B cell (primary cell): ENCODE results near the gene ADRM1. TPM values are rescaled to one million over a fixed set of nuclear protein-coding genes. Genes with fewer than 3 reads are reported as not detected.

Source experiments
- ATAC-seq: fragments of 200-7000 bp; cut with Tn5 transposase; one replicate; pipeline ENCODE4 v1.10.0; 2021; ENCODE audit warnings: low read depth, mild to moderate bottlenecking, moderate number of reproducible peaks, moderate library complexity
- CTCF ChIA-PET: fragments of 350-600 bp; sonication (Branson Sonifier 250); formaldehyde crosslinking; loops from one replicate; lab custom pipeline; 2021; ENCODE audit warnings: antibody characterized with exemption, inconsistent platforms; lab: Charles Lee
- POLR2A ChIA-PET: fragments of 350-600 bp; sonication (Branson Sonifier 250); formaldehyde crosslinking; loops from one replicate; lab custom pipeline; 2021; ENCODE audit warnings: antibody characterized with exemption; lab: Charles Lee
- DNase-seq: peaks from one replicate; pipeline ENCODE4 v3.0.0; 2013
- H2AFZ ChIP-seq: 2 replicates; pipeline ENCODE4 v1.6.1; 2012; ENCODE audit warnings: mild to moderate bottlenecking, low read depth, low read length; ENCODE audit not compliant: insufficient read depth, poor library complexity, severe bottlenecking
- H3K27ac ChIP-seq, 2 donors: 1 replicate in 1 of 2; 2 replicates in 1 of 2; pipeline ENCODE4 v1.5.1; 2012 to 2013; ENCODE audit warnings: low read length in 2 of 2, mild to moderate bottlenecking in 2 of 2, moderate library complexity in 1 of 2
- H3K27me3 ChIP-seq, 4 experiments: fragments of 200-600 bp in 1 of 4; sonication (generic) in 1 of 4; replicated peaks in 1 of 4; 1 replicate in 2 of 4; 2 replicates in 2 of 4; pipeline versions ENCODE4 v1.6.1 to v1.7.0; 2013 to 2016; ENCODE audit warnings: low read length in 3 of 4, mild to moderate bottlenecking in 2 of 4, mixed read lengths in 1 of 4, moderate library complexity in 1 of 4; ENCODE audit not compliant: insufficient read depth in 4 of 4, control insufficient read depth in 3 of 4; ENCODE audit errors: control extremely low read depth in 1 of 4
- H3K36me3 ChIP-seq, 2 experiments: replicated peaks in 1 of 2; 1 replicate in 1 of 2; 2 replicates in 1 of 2; pipeline versions ENCODE4 v1.6.1 to v1.7.1; 2013; ENCODE audit warnings: low read length in 1 of 2; ENCODE audit not compliant: insufficient read depth in 2 of 2, control insufficient read depth in 1 of 2; ENCODE audit errors: control extremely low read depth in 1 of 2, extremely low read depth in 1 of 2
- H3K4me1 ChIP-seq, 2 donors: fragments of 200-600 bp in 1 of 2; sonication (generic) in 1 of 2; 1 replicate in 1 of 2; 2 replicates in 1 of 2; pipeline versions ENCODE4 v1.5.1 to v1.6.1; 2013 to 2017; ENCODE audit warnings: low read length in 2 of 2; ENCODE audit not compliant: control insufficient read depth in 2 of 2, insufficient read depth in 2 of 2
- H3K4me2 ChIP-seq: replicated peaks from 2 replicates; pipeline ENCODE3; 2012; ENCODE audit warnings: mild to moderate bottlenecking, low read depth, low read length; ENCODE audit not compliant: poor library complexity, severe bottlenecking
- H3K4me3 ChIP-seq, 5 experiments: fragments of 200-600 bp in 1 of 5; sonication (generic) in 1 of 5; 1 replicate in 3 of 5; 2 replicates in 2 of 5; pipeline versions ENCODE4 v1.5.1 to v1.7.0; 2011 to 2016; ENCODE audit warnings: low read length in 4 of 5, mild to moderate bottlenecking in 4 of 5, low read depth in 2 of 5, control low read depth in 1 of 5, moderate library complexity in 1 of 5; ENCODE audit not compliant: insufficient read depth in 1 of 5; ENCODE audit errors: control extremely low read depth in 1 of 5, extremely low read depth in 1 of 5
- H3K79me2 ChIP-seq: fragments of 200-600 bp; sonication (generic); one replicate; pipeline ENCODE4 v1.6.0; 2016; ENCODE audit warnings: low read length; ENCODE audit not compliant: control insufficient read depth, insufficient read depth
- H3K9ac ChIP-seq: fragments of 200-600 bp; sonication (generic); 2 replicates; pipeline ENCODE4 v1.6.1; 2017; ENCODE audit warnings: mild to moderate bottlenecking, low read length, moderate library complexity
- H3K9me3 ChIP-seq, 3 donors: one replicate each; pipeline versions ENCODE4 v1.6.1 to v1.7.1; 2013; ENCODE audit warnings: low read length in 2 of 3; ENCODE audit not compliant: control insufficient read depth in 2 of 3, insufficient read depth in 1 of 3; ENCODE audit errors: control extremely low read depth in 1 of 3
- H4K20me1 ChIP-seq: 2 replicates; pipeline ENCODE4 v1.6.0; 2012; ENCODE audit warnings: mild to moderate bottlenecking, low read length; ENCODE audit not compliant: insufficient read depth, control insufficient read depth, poor library complexity, severe bottlenecking
- H3K27ac Mint-ChIP-seq: one replicate; pipeline ENCODE4 v1.8.0; 2021; ENCODE audit warnings: mixed read lengths
- H3K27me3 Mint-ChIP-seq: one replicate; pipeline ENCODE4 v1.8.0; 2021; ENCODE audit warnings: mixed read lengths
- H3K4me1 Mint-ChIP-seq: one replicate; pipeline ENCODE4 v1.8.0; 2021; ENCODE audit warnings: mixed read lengths
- H3K4me3 Mint-ChIP-seq: one replicate; pipeline ENCODE4 v1.8.0; 2021; ENCODE audit warnings: mixed read lengths
- H3K9me3 Mint-ChIP-seq: one replicate; pipeline ENCODE4 v1.8.0; 2022; ENCODE audit warnings: mixed read lengths; ENCODE audit not compliant: insufficient read depth
- CTCF ChIP-seq: fragments of 200-600 bp; IDR thresholded peaks from one replicate; pipeline ENCODE4 v1.8.0; 2022; ENCODE audit warnings: antibody characterized with exemption, mild to moderate bottlenecking
- EZH2 ChIP-seq: IDR thresholded peaks from 2 replicates; pipeline ENCODE4 v1.6.1; 2012; ENCODE audit warnings: borderline replicate concordance, low read depth, mild to moderate bottlenecking, moderate library complexity, low read length; ENCODE audit not compliant: insufficient read depth, poor library complexity, severe bottlenecking
- WGBS: methylation state at CpG from one replicate; pipeline ENCODE4 v1.1.5; 2013; ENCODE audit warnings: missing lambda C conversion rate; ENCODE audit not compliant: insufficient coverage; 5-methylcytosine and 5-hydroxymethylcytosine counted together
- intact Hi-C: fragments of 100-400 bp; cut with micrococcal nuclease; formaldehyde crosslinking; loops from one replicate; pipeline ENCODE4 v1.10.0; 2022
- polyA plus RNA-seq: library from polyadenylated mRNA; depleted of rRNA; stranded (reverse); fragments of >200 nt; gene quantifications from 2 replicates; pipeline ENCODE4 v1.2.3, GENCODE V29; 2012
- total RNA-seq, 2 donors: library from RNA; stranded (reverse); fragments of 120-200 nt in 1 of 2; gene quantifications; 1 replicate in 1 of 2; 2 replicates in 1 of 2; pipeline versions ENCODE4 v1.2.3 to v1.2.4, GENCODE V29; 2013 to 2022

Gene ADRM1
- total and polyA plus RNA-seq, 2 donors (not counting 1 experiment from before 2014, with no cell fraction given) = 73.9 to 87.2 TPM

GRCh38 chr20:62287759-62288534 is 14.8 kb upstream of the ADRM1 start:
- Histone ChIP-seq H3K4me3 (no peak overlapping the region), H3K27ac (no peak overlapping the region), H3K4me2 (no peak overlapping the region), H3K79me2 (no peaks in the 10 kb centered on the region), H3K27me3 (no peaks in the 10 kb centered on the region), H3K9ac (no peak overlapping the region), H4K20me1 (no peaks in the 10 kb centered on the region), H2AFZ (no peak overlapping the region), H3K36me3 (peaks cover 0 to 48% of the 10 kb centered on the region in 2 experiments), H3K9me3 (no peaks in the 10 kb centered on the region), H3K4me1 (peaks cover 0 to 17% of the 10 kb centered on the region in 2 donors)
- no peaks in the 10 kb centered on the region for H3K27me3 Mint-ChIP-seq
- no peak overlapping the region for H3K27ac Mint-ChIP-seq
- H3K4me1 Mint-ChIP-seq = peaks cover 12% of the 10 kb centered on the region
- intact Hi-C loops = no loop called here
- ChIA-PET CTCF (no interaction called here), POLR2A (no interaction called here)
- no peaks in the 10 kb centered on the region for H3K9me3 Mint-ChIP-seq
- no peak for TF ChIP-seq CTCF
- no peak for TF ChIP-seq EZH2
- ATAC-seq = no peak
- WGBS = 95% methylated on average over 12 of the region's 12 CpGs
- H3K4me3 Mint-ChIP-seq = no peak overlapping the region
- no peak for DNase-seq

- H3K4me3 Mint-ChIP-seq = no peak overlapping the region
- WGBS = 94% methylated on average over 15 of the region's 15 CpGs
- H3K4me1 ChIP-seq = peaks cover 0 to 24% of the 10 kb centered on the region in 2 donors
- peaks cover 15% of the 10 kb centered on the region for H3K4me1 Mint-ChIP-seq
- no peaks in the 10 kb centered on the region for H3K79me2 ChIP-seq
- no peak overlapping the region for H3K4me2 ChIP-seq
- no peaks in the 10 kb centered on the region for H3K9me3 ChIP-seq
- H3K27me3 Mint-ChIP-seq = no peaks in the 10 kb centered on the region
- intact Hi-C loops = no loop called here
- no peak overlapping the region for H2AFZ ChIP-seq
- DNase-seq = no peak
- H3K4me3 ChIP-seq = no peak overlapping the region
- no peaks in the 10 kb centered on the region for H4K20me1 ChIP-seq
- H3K27me3 ChIP-seq = no peaks in the 10 kb centered on the region
- H3K27ac Mint-ChIP-seq = no peak overlapping the region
- no peak for ATAC-seq
- H3K9ac ChIP-seq = no peak overlapping the region
- no peak overlapping the region for H3K27ac ChIP-seq
- H3K36me3 ChIP-seq = peaks cover 0 to 46% of the 10 kb centered on the region in 2 experiments
- TF ChIP-seq EZH2 (no peak), CTCF (no peak)
- ChIA-PET POLR2A (no interaction called here), CTCF (no interaction called here)
- no peaks in the 10 kb centered on the region for H3K9me3 Mint-ChIP-seq
Observed at GRCh38 chr20:62288535-62289105, 14.2 kb upstream of the ADRM1 start.
